MG63 (cell line): ENCODE measurements around the gene AP2B1. TPM values are rescaled to one million over a fixed set of nuclear protein-coding genes. Genes with fewer than 3 reads are reported as not detected.

ENCODE experiments used
- total RNA-seq: library from RNA; depleted of rRNA; stranded (reverse); fragments of >200 nt; shearing (Covaris generic); gene quantifications from 2 replicates; pipeline ENCODE4 v1.2.3, GENCODE V29; 2014; ENCODE audit warnings: low replicate concordance; rRNA removed

AP2B1 gene
- total RNA-seq, 1 experiment from 2014 or later: 52.9 TPM

Other genes starting within 250 kb of the AP2B1 start
- 22.8 and 25.1 TPM in 2 replicates for gene SLFN11, start 213.7 kb upstream of the AP2B1 start, total RNA-seq
- gene SLFN12, start 154.8 kb upstream of the AP2B1 start, total RNA-seq: 9.1 and 10.0 TPM in 2 replicates
- gene SLFN13, start 138.6 kb upstream of the AP2B1 start, total RNA-seq: 0.67 and 3.3 TPM in 2 replicates
- gene SLFN12L, start 49.6 kb upstream of the AP2B1 start, total RNA-seq: not detected in 2 replicates
- gene SLFN14, start 26.5 kb upstream of the AP2B1 start, total RNA-seq: not detected in 2 replicates
- 3.9 and 6.1 TPM in 2 replicates for gene PEX12, start 8.8 kb upstream of the AP2B1 start, total RNA-seq
- gene RASL10B, start 144.3 kb downstream of the AP2B1 start, total RNA-seq: 1.2 and 2.6 TPM in 2 replicates
- not detected in 2 replicates for gene GAS2L2, start 165.9 kb downstream of the AP2B1 start, total RNA-seq
- gene C17orf50, start 173.6 kb downstream of the AP2B1 start, total RNA-seq: not detected in 2 replicates
- gene MMP28, start 208.3 kb downstream of the AP2B1 start, total RNA-seq: not detected in 2 replicates
- 10.8 and 33.6 TPM in 2 replicates for gene TAF15, start 222.2 kb downstream of the AP2B1 start, total RNA-seq